ENCODE measurements around the gene TRNP1.

- TF ChIP-seq CTCF (IDR thresholded peaks at IDR 0.05) (no peak), POLR2A (IDR thresholded peaks at IDR 0.05) (no peak)
These were observed 22.7 kb upstream of the TRNP1 start for GRCh38 chr1:26970810-26971209.
